HG03432 (cell line): ENCODE measurements around the gene GABRG3.

Experiments used
- ATAC-seq: cut with Tn5 transposase; IDR thresholded peaks from one replicate; pipeline ENCODE4 v1.9.1; 2021; ENCODE audit warnings: mild to moderate bottlenecking, moderate library complexity; ENCODE audit not compliant: unreplicated experiment

The GABRG3 gene

DNA sequence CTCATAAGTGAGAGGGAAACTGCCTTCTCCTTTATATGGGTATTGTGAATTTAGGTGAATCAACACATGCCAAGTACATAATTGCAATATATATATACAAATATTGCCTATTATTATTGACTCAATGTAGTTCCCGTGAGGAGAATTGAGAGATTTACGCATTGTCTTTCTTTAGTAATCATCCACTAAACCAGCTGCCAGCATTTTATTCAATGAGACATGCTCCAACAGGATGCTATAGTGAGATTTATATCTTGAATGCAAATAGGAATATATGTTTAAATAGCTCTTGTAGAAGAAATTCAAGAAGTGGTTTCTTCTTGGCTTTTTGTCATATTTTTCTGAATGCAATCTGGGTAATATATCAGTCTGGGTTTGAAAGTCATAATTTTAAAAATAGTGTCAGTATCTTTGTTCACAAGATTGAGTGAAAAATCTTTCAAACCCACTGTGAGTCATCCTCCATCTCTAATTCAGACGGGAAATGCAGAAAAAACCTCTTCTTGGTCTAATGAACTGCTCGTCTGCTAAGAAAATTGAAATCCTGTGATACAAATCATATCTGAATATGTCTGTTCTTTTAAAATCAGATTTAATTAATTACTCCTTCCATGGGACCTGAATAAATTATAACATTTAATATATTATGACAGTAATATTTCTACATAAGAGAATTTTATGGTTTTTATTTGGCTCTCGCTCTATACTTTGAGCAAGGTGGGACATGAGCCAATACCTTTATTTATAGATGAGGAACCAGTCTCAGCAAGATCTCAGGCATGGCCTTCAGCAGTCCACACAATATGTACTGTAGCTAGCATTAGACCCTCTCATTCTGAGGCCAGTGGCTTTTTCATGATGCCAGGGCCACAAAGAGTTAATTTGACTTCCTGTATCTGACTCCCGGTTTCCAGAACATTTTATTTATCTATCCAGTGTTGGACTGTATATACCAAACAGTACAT is 516.0 kb downstream of the GABRG3 start:
- no peak for ATAC-seq

DNA sequence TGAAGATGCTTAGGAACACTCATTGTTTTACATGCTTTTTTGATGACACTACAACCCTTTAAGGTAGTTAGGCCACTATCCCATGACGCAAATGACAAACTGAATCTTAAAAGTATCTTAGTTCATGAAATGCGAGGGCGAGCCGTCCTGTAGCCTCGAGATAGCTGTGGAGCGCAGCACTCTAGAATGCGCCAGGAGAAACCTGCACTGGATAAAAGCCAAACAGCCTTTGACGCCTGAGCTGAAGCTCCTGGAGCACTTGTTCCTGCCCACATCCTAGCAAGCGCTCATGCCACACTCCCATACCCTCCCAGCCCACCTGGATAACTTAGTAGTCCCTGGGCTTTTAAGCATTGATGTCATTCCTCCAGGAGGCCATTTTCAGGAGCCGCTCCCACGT is 516.9 kb downstream of the GABRG3 start:
- ATAC-seq, result no peak

GRCh38 chr15:27490867-27491595 is 520.0 kb downstream of the GABRG3 start:
- no peak for ATAC-seq

DNA sequence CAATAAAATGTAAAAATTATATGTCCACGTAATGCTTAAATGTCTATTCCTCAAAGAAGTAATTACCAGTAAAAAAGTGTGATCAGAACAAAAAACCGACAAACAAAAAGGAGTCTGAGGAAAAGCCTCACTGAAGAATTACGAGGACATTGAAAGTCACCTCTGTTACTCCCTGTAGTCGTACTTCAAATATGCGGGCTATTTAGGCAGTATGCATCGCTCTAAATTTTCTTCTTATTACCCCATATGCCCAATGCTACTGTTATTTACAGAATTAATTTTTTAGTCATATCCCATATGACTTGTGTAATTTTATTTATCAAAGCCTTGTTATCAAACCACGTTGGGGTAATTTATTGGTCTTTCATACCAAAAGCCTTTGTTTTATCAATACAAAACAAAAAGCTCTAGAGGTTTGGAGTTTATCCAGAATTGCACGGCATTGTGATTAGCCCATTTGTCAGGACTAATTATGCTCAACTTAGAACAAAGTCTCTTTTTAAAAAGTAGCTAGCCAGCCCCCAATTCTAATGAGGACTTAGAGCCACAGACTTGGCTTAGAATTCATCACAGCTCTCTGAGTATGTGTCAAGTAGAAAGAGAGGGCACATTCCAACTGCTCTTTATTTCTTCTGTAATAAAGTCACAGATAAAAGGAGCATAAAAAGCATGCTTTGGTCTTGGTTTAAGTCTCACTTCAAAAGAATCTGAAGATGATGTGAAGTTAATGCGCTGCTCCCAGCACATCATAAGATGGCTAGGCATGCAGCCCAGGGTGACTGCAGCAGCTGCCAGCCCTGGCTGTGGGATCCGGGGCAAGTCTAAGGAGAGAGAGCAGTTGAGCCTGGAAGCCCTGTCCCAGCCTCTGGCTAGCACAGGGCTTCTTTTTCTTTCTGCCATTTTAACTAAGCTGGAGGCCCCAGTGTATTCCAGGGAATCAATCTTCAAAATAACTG is 521.0 kb downstream of the GABRG3 start:
- no peak for ATAC-seq

- no peak for ATAC-seq
These were observed 525.0 kb downstream of the GABRG3 start for GRCh38 chr15:27495963-27496459.

DNA sequence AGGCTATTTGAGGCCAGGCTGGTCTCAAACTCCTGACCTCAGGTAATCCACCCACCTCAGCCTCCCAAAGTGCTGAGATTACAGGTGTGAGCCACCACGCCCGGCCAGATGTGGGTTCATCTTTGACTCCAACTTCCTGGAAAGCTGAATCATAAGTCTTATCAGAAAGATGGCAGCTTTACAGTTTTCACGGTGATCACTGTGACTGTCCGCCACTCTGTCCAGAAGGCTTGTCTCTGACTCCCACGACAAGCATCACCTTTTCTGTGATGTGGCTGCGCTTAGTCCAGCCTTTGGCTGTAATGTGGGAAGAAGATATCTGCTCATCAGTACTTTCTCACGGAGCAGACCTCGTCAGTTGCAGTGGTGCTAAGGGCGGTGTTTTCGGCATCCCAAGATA is 527.7 kb downstream of the GABRG3 start:
- ATAC-seq, result no peak

DNA sequence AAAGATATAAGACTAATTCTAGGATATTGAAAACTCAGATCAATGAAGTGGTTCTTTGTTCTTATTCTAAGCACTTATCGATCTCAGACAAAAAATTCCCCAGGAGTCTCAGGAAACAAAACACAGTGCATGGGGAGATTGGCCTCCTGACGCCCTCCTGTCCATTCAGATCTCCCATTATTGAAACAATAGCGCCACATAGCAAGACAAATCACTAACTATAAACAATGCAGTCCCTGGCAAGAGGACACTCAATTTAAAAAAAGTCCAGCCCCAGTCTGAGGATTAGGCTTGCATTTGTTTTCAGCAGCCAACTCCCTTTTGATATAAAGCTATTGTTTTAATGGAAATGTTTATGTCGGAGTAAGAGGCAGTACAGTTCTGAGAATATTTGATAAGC is 528.2 kb downstream of the GABRG3 start:
- no peak for ATAC-seq

GRCh38 chr15:27499719-27500118 is 528.7 kb downstream of the GABRG3 start:
- ATAC-seq, result no peak

DNA sequence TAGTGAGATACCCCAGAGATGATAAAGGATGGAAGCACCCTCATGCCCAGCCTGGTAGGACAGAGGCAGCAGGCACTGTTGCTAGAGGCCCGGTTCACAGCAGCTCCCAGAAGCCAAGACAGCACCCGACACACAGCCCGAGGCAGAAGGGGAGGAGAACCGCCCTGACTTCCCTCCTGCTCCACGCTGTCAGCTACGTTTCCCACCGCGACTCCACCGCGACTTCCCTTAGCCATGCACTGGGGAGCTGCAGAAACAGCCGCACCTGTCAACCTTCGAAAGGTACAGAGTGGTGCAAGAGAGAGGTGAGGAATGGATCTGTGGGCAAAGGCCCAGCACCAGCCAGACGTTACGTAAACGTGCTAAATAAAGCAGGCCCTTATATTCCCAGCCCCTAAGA is 529.2 kb downstream of the GABRG3 start:
- ATAC-seq, result no peak

DNA sequence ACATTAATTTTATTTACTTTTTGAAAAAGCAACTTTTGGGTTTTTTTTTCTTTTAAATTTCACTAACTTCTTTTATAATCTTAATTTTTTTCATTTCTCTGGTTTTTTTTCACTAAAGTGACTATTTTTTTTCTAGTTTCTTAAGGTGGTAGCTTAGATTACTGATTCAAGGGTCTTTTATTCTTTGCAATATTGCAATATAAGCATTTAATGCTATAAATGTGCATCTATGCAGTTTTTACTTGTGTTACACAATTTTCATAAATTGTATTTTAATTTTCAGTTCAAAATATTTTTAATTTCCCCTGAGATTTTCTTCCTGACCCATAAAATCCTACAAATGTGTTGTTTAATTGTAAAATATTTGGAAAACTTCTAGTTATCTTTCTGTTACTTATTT is 535.8 kb downstream of the GABRG3 start:
- ATAC-seq, result no peak

DNA sequence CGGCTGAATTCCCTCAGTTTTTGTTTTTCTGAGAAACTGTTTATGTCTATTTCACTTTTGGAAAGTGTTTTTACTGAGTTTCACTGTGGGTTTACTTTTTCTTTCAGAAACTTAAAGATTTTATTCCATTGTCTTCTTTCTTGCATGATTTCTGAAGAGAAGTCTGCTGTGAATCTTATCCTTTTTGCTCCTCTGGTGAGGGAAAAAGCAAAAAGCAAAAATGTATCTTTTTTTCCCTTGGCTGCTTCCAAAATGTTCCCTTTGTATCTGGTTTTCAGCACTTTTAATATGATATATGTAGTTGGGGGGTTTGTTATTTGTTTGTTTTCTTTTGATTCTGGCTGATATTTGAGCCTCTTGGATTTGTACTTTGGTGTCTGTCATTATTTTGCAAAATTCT is 538.0 kb downstream of the GABRG3 start:
- ATAC-seq, result no peak

DNA sequence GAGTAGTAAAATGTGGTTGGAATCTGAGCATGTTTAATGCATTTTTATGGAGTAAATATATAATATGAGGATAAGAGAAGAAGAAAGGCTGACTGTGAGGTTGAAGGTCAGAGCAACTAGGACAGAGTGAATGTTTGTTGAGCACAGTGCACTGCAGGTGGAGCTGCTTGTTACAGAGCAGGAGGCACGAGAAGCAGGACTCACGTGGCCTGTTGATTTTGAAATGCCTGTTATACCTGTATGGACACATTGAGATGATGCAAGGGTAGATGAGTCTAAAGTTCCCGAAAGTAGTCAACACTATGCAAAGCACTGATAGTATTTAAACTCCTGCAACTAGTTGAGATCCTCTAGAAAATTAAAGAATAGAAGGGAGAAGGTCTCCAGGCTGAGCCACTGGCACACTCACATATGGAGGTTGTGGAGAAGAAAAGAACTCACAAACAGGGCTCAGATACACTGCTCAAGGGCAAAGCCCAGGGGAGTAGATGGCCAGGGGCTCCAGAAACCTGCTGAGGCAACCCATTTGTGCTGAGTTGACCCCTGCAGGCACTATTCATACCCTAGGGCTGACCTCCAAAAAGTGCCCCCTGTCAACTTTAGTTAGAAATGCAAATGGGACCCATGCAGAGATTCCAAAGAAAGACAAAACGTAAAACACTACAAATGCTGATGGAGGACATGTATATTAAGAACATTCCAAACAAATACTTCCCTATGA is 541.5 kb downstream of the GABRG3 start:
- no peak for ATAC-seq

GRCh38 chr15:27514526-27514925 is 543.5 kb downstream of the GABRG3 start:
- no peak for ATAC-seq

DNA sequence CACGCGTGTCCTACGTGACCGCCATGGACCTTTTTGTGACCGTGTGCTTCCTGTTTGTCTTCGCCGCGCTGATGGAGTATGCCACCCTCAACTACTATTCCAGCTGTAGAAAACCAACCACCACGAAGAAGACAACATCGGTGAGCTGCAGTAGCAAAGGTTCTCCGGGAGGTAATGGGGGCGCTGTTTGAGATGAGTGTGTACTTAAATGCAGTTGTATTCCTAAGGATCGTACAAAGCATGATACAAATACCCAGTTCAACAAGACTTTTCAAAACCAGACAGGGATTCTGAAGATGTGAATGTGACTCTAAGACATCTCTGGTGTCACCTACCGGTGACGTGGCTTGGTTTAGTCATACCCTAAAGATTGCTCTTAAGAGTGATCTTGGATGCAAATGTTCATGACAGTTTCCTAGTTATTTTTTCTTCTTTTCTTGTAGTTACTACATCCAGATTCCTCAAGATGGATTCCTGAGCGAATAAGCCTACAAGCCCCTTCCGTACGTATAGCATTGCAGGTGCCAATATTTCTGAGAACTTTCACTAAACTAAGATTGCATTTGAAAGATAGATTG is 556.6 kb downstream of the GABRG3 start:
- ATAC-seq, result no peak

GRCh38 chr15:27529399-27529798 is 558.4 kb downstream of the GABRG3 start:
- ATAC-seq, result no peak

GRCh38 chr15:27530994-27531393 is 560.0 kb downstream of the GABRG3 start:
- ATAC-seq, result no peak

DNA sequence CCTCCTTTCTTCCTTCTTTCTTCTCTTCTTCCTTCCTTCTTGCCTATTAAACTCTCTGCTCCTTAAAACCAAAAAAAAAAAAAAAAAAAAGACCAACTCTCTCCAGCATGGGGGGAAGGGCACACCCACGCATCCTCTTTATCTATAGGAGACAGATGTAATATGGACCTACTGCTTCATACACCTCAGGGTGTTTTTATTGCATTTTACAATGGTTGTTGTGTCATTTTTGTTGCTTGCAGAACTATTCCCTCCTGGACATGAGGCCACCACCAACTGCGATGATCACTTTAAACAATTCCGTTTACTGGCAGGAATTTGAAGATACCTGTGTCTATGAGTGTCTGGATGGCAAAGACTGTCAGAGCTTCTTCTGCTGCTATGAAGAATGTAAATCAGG is 561.4 kb downstream of the GABRG3 start:
- ATAC-seq, result no peak

- ATAC-seq, result no peak
These were observed 564.6 kb downstream of the GABRG3 start for GRCh38 chr15:27535445-27536129.

- ATAC-seq, result no peak
These were observed 567.3 kb downstream of the GABRG3 start for GRCh38 chr15:27538325-27538724.
